HG02884 (cell line): ENCODE measurements around the gene CARD9.

ENCODE experiments used
- ATAC-seq: cut with Tn5 transposase; IDR thresholded peaks from one replicate; pipeline ENCODE4 v1.9.1; 2021; ENCODE audit warnings: mild to moderate bottlenecking, moderate library complexity; ENCODE audit not compliant: unreplicated experiment

CARD9 gene

DNA sequence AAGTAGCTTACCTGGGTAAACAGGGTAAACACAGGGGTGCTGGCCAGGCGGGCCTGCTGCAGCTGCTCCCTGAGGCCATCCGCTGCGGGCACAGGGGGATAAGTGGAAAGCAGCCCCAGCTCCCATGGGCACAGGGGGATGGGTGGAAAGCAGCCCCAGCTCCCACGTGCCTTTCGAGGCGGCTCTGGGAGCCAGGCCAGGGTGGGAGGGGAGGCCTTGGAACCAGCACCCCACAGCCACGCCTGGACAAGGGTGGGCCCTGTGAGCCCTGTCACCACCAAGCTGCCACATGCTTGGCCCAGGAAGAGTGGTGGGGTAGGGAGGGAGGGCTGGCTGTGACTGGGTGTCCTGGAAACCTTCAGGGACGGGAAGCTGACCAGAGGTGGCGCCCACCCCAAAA, 7.8 kb upstream of the CARD9 start:
- no peak for ATAC-seq

DNA sequence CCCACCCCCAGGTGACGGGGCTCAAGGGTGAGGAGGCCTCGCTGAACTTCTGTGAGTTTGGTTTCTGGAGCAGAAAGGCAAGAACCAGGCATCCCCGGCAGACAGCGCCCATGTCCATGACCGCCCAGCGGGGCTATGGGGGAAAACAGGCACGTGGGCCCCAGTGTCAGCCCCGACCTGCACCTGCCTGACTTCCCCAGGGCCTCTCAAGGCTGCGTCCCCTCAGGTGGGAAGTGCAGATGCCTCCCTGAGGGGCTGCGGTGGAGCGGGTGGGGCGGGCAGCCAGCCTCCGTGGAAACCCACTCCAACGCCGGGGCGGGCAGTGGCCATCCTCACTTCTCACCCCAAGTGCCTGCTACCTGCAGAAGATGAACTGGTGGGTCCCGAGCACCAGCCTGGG, 6.9 kb upstream of the CARD9 start:
- ATAC-seq, result no peak

DNA sequence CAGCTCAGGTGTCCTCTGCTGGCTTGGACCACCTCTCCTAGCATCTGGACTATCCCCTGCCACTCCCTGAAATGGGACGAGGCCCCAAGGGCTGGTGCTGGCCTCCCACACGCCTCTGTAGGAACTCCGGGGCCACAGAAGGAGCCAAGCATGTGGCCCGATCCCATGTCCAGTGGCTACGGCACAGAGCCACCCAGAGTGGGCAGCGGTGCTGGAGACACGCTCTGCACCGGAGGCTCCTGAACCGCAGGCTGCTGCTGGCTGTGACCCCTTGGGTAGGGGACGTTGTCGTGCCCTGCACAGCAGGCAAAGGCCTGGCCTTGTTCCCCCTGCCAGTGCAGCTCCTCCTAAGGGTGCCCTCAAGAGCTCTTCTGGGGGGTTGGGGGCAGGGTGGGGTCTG, 6.4 kb upstream of the CARD9 start:
- no peak for ATAC-seq

DNA sequence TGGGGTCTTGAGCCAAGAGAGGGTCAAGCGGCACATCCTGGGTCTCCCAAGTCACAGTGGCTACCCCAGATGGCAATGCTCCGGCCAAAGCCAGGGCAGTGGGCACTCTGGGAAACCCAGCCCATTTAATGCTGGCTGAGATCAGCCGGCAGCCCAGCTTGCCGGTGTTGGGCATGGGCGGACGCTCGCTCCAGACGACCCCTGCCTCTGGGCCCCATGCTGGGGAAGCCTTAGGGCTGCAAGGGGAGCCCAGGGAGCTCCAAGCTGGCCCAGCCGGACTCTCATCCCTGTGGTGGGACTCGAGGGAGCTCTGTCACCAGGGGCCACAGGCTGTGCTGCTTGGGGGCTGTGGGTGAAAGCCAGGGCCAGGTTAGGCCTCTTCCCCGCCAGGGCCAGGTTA, 5.9 kb upstream of the CARD9 start:
- ATAC-seq, result no peak

DNA sequence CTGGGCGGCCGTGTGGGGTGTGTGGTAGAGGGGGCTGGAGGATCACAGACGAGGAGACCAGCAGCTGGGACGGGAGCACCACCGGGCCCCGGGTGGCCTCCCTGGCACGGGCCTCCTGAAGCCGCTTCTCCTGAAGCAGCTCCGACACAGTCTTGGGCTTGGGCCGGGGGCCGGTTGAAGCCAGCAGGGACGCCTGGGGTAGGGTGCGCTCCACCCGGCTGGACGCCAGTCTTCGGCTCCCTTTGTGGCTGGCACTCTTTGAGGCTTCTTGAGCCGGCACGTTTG, 5.5 kb upstream of the CARD9 start:
- no peak for ATAC-seq

DNA sequence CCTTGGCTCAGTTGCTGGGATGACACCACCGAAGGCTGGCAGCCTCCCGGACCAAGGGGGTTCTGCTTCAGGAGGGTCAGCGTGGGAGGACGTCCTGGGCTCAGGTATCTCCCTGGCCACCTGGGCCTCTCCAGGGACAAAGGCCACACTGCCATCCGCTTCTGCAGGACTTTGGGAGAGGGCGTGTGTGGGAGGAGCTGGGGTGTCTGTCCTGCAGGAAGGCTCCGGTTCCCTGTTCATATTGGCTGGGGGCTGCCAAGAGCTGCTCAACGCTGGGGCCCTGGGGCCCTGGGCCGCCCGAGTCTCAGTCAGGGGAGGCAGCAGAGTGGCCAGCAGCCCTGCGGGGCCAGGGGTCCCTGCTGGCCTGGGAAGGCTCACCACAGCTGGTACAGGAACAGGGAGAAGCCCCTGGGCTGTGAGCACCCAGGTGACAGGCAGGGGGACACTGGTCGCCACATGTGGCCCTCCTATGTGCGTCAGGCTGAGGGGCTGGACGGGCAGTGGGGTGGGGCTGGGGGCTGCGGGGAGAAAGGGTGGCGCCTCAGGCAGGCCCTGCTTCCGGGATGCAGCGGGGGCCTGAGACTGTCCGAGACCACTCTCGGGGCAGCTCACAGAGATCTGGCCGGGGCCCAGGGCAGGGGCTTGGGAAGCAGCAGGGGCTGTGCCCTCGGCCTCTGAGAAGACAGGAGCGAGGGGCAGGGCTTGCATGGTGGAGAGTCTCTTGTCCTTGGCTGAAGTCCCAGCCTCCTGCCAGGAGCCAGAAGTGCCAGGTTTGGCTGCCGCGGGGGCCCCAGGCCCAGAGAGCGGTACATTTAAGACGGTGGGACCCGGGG, 4.9 kb upstream of the CARD9 start:
- no peak for ATAC-seq

DNA sequence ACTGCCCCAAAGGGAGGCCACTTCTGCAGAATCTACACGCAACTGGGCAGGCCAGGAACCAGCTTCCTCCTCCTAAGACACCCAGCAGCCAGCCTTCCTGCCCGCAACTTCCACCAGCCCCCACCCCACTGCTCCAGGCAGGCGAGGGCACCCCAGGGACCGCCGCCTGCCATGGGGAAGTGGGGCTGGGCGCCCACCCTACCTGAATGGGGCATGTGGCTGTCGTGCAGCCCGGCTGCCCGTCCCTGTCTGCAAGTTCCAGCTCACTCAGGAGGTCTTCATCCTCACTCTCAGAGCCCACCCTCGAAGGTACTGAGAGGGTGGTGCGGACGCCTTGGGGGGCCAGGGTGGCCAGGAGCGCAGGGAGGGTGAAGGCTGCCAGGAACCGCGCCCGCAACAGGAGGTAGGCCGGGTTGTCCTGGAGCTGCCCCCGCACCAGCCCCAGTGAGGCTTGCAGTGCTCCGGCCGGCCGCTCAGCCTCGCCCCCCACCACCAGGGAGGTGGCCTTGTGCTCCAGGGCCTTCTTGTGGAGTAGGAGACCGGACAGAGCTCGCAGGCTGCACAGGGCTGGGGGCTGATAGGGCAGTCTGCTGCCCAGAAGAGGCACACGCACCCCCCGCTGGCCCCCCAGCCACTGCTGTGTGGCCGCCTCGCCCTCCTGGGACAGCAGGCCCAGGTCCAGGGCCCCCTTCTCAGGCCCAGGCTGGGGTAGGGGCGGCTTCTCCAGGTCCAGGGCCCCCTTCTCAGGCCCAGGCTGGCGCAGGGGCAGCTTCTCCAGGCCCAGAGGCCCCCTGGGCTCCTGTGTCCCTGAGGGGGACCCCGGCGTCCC, 4.1 kb upstream of the CARD9 start:
- ATAC-seq, result no peak

DNA sequence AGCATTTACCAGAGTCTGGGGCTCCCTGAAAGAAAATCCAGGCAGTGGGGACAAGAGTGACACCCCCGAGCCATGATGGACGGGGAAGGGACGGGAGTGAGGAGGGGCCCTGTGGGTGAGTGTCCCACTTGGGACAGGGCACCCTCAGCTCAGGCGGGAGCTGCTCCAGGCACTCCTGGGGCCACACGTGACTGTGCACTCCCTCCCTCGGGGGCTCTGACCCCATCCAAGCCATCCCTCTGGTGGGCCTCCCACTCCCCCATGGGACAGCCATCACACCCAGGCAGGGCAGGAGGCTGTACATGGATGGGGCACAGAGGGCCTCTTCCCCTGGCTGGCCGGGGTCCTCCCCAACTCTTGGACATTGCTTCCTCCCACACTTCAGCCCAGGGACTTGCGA, 3.0 kb upstream of the CARD9 start:
- ATAC-seq, result no peak

DNA sequence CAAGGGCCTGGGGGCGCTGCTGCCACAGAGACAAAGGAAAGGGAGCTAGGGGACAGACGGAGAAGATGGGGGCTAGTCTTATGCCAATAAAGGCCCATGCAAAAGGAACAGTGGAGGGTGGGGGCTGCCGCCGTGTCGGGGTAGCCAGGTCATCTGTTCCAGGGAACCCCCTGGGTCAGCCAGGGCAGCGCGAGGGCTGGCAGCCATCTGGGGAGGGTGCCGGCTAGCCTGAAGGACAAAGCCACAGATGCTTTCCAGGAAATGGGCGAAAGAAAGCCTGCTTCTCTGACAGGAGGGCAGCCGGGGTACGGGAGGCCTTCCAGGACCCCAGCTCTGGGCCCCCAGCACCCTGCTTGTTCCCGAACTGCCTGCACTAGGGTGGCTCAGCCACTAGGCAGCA, 1.6 kb upstream of the CARD9 start:
- ATAC-seq, result no peak

DNA sequence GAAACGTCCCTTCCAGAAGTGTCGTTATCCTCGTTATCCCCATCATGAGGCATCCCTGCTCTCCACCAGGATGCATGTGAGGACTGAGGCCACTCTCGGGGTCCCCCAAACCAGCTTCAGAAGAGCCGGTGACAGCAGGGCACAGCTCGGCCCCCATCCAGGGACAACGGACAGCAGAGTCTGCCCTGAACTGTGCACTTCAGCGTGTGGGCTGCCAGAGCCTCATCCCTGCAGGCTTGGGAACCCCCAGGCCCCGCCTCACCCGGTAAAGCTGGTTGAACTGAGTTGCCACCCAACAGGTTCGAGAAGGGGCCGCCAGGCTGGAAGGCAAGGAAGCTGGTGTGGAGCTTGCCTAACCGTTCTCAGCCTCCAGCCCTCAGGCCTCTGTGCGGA, 710 bp upstream of the CARD9 start:
- no peak for ATAC-seq

DNA sequence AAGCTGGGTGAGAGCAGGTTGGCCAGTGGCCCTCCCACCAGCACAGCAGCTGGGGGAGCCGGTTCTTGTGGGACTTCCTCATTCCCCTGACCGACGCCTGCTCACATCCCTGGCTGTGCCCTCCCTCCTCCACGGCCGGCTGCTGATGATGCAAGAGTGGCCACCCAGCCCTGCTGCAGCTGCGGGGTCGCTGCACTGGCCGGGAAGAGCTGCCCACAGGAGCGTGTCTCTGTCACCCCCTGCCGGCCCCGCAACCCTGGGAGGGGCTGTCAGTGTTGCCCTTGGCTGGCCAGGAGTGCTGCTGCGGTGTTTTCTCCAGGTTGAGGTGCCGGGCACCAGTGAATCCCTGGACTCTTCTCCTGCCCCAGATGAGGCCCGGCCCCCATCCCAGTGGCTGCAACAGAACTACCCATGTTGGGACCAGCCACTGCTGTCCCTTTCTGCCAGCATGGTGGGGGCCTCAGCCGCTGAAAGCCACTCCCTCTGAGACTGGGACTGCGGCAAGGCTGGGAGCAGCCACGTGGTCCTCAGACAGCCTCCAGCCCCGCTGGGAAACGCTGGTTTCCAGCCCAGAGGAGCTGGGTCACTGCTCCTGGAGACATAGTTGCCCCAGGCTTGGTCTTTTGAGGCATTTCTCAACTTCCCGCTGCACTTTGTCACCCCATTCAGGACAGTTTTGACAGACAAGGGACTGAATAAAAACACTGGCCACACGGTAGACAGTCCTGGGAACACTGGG, 739 bp downstream of the CARD9 start:
- ATAC-seq, result no peak

DNA sequence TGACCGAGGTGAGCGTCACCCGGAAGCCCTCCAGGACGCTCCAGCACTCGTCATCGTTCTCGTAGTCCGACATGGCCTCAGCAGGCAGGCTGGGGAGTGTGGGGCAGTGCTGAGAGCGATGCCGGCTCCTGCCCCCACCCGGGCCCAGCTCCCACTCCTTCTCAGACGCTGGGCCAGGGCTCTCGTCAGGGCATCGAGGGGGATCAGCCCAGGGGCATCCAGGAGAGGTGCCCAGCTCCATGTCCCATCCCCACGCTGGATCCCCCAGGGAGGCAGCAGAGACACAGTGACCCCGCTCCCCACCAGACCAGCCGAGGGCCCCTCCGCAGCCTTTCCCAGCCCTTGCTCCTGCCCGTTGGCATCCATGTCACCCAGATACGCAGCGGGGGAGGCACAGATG, 1.5 kb downstream of the CARD9 start:
- no peak for ATAC-seq

DNA sequence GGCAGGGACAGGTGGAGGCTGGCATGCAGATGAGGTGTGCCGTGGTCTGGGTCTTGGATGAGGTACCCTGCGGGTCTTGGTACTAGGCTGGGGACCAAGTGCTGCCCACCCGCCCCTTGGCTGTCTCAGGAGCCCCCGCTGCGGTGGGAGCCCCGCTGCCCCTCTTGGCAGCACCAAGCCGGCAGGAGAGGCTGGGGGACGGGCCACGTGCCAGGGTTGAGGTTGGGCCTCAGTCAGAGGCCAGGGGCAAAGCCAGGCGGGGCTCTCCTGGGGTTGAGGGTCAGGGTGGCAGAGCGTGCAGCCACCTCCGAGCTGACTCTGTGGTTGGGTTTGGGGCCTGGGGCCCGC, 2.0 kb downstream of the CARD9 start:
- ATAC-seq, result no peak

DNA sequence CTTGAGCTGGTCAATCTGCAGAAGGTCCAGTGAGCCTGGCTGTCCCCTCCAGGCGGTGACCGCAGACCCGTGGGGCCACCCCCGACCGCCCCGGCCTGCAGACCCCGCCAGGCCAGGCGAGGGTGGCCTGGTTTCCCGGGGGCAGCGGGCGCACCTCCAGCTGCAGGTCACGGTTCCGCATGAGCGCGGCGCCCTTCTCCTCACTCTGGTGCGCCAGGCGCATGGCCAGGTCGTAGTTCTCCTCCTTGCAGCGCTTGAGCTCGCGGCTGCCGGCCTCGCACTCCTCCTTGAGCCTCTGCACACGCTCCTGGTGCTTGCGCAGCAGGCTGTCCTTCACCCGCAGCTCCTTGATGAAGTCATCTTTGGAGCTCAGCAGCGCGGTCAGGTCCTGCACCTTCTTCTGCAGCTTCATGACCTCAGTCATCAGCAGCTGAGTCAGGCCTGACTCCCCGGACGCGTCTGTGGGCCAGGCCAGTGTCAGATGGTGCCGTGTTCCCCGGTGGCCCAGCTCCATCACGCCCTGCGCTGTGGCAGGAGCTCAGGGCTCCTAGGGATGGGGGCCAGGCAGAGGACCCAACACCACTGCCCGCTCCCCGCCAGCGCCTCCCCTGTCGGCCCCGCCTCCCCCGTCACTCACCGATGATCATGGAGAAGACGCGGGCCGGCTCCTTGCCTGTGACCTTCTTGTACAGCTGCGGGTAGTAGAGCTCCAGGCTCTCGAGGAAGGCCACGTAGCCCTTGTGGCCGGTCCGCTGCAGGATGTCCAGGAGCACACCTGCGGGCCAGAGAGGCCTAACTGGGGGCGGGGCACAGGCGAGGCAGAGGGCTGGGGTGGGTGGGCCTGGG, 2.6 kb downstream of the CARD9 start:
- ATAC-seq, result no peak

DNA sequence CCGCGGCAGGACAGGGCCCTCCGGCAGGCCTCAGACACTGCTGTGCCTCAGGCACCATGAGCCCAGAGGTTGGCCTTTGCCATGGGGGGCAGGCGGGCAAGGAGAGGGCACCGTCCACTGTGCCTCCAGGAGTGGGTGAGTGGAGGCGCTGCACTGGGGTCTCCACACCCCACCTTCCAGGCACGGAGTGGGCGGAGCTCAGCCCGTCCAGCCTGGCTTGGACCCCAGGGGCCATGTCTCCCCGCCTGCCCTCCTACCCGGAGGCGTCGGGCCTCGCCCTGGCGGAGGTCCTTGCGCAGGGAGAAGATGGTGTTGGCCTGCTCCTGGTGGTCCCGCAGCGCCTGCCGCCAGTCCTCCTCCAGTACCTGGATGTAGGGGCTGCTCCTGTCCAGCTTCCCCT, 3.4 kb downstream of the CARD9 start:
- ATAC-seq, result no peak

DNA sequence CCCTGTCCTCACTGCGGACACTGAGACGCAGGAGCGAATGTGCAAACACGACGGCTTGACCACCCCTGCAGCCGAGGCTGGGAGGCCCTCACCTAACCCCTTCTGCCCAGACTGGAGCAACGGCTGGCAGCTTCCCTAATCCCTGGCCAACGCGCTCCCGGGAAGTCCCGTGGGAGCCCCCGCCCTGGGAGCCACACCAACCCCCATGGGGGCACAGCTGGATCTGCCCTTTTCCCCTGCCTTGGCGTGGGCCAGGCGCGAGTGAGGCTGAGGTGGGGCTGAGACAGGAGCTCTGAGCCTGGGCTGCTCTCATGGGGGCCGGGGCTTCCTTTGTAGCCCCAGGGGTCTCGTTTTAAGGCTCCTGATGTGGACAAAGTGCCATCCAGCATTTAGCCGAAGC, 5.3 kb downstream of the CARD9 start:
- ATAC-seq, result no peak

DNA sequence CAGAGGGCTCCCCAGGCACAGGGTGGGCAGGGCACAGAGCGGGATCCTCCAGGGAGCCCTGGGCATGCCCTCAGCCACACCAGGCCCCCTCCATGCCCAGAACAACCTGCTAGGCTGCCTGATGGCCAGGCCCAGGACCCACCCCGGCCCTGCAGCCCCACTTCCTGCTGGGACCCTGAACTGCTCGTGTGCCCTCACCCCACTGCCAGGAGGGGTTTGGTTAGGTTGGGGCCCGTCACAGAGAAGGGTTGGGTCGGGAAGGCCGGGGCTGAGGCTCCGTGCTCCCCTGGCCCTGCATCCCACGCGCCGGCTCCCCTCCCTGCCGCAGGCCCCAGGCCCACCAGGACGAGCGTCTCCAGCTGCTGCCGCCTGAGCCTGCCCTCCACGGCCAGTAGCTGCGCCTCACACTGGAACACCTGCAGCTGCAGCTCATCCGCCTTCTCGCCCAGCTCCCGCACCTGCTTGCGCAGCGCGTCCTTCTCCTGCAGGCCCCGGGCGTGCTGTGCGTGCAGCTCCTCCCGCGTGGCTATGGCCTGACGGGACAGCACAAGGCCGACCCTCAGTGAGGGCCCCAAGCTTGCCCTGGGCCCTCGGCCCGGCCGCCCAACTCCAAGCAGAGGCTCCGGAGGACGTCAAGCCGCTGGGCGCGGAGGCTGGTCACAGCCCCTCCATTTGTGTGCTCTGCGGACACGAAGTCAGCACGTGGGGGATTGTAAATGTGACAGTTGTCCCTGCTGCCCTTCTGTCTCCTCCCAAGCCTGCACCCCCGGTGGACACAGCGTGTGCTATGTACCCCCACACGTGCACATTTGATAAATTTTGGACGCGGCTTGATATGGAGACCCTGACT, 5.9 kb downstream of the CARD9 start:
- ATAC-seq, result no peak

DNA sequence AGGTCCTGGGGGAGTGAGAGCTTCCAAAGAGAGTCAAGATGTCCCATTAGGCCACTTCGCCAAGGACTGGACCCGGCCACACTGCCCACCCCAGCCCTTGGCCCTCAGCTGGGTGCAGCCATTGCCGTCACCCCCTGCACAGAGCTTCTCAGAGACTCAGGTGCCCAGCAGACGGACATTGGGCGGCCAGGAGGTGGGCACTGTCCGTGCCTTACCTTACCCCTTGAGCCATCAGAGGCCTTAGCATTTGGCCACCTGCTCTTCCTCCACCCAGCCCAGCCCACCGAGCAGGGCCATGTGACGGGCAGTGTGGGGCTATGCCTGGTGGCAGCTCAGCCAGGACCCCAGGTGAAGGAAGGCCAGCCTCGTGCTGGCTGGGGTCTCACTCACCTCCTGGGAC, 6.6 kb downstream of the CARD9 start:
- ATAC-seq, result no peak

DNA sequence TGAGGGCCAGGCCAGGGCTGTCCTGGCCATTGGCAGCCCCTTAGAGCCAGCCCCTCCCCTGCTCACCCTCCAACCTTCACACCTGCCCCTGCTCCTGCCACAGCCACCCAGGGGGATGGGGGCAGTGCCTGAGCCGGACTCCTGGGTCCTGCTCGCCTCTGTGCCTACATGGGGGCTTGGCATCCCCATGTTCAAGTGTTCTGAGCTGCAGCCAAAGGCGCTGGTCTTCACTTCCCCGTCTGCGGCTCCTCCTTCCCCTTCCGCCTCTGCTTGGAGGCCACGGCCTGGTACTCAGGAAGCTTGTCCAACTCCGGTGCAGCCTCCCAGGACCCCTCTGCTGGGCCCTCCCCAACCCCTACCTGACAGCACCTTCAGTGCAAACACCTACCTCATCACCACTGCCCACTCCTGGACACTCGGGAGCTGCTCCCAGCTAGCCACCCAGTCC, 7.7 kb downstream of the CARD9 start:
- ATAC-seq, result no peak
